SKM-1 treated with dmso at 0.1 percent for 144 hours (cell line): ENCODE results near the gene LCE3B.

Source experiments
- DNase-seq: peaks from one replicate; lab custom pipeline; 2025; ENCODE audit not compliant: unreplicated experiment; lab: John Stamatoyannopoulos, UW

The LCE3B gene

GRCh38 chr1:152657677-152658076 is 44.1 kb downstream of the LCE3B start:
- no peak for DNase-seq

GRCh38 chr1:152658649-152659048 is 45.0 kb downstream of the LCE3B start:
- no peak for DNase-seq

GRCh38 chr1:152663098-152663497 is 49.5 kb downstream of the LCE3B start, which contains the start of gene LCE2D:
Gene LCE2D (plus strand): TSS chr1:152663380. CDS start chr1:152664106, 726 bp downstream.
- no peak for DNase-seq
